H1 (cell line): Measurements from ENCODE around the gene SMOC2. TPM values are rescaled to one million over a fixed set of nuclear protein-coding genes. Genes with fewer than 3 reads are reported as not detected.

Source experiments
- CTCF ChIA-PET: fragments of 300-600 bp; sonication (Branson Sonifier 250); formaldehyde crosslinking; loops from one replicate; lab custom pipeline; 2021; ENCODE audit not compliant: partially characterized antibody; lab: Charles Lee
- POLR2A ChIA-PET: fragments of 300-600 bp; sonication (Branson Sonifier 250); formaldehyde crosslinking; loops from one replicate; lab custom pipeline; 2021; ENCODE audit warnings: inconsistent platforms; ENCODE audit not compliant: partially characterized antibody; lab: Charles Lee
- DNase-seq, 2 experiments: peaks; one replicate each; pipeline versions ENCODE4 v3.0.0 to v3.0.0-alpha.2; 2010 to 2022; ENCODE audit warnings: low spot score in 2 of 2, low read depth in 1 of 2, mixed read lengths in 1 of 2
- FAIRE-seq: peaks from 2 replicates; lab custom pipeline; 2011; peaks lifted over from hg19 to GRCh38; lab: Jason Lieb, UNC
- H2AFZ ChIP-seq: 2 replicates; pipeline ENCODE4 v1.8.1; 2012; ENCODE audit warnings: low read length, inconsistent platforms
- H2AK5ac ChIP-seq: 2 replicates; pipeline ENCODE4 v1.6.1; 2013; ENCODE audit warnings: low read depth, low read length
- H2BK120ac ChIP-seq: replicated peaks from 2 replicates; pipeline ENCODE3; 2013; ENCODE audit warnings: low read depth, low read length, inconsistent platforms
- H2BK12ac ChIP-seq: 2 replicates; pipeline ENCODE4 v1.6.1; 2013; ENCODE audit warnings: low read depth, low read length
- H2BK15ac ChIP-seq: 2 replicates; pipeline ENCODE4 v1.6.1; 2013; ENCODE audit warnings: low read length
- H2BK20ac ChIP-seq: 2 replicates; pipeline ENCODE4 v1.6.1; 2013; ENCODE audit warnings: low read length
- H2BK5ac ChIP-seq: 2 replicates; pipeline ENCODE4 v1.6.1; 2013; ENCODE audit warnings: low read depth, low read length
- H3K14ac ChIP-seq: 2 replicates; pipeline ENCODE4 v1.6.1; 2013; ENCODE audit warnings: inconsistent platforms; ENCODE audit not compliant: insufficient read length
- H3K18ac ChIP-seq: 2 replicates; pipeline ENCODE4 v1.6.1; 2013; ENCODE audit warnings: low read length; ENCODE audit errors: extremely low read depth
- H3K23ac ChIP-seq: 2 replicates; pipeline ENCODE4 v1.6.1; 2013; ENCODE audit warnings: inconsistent platforms; ENCODE audit not compliant: insufficient read length
- H3K23me2 ChIP-seq: 2 replicates; pipeline ENCODE4 v1.6.1; 2013; ENCODE audit warnings: low read depth, low read length
- H3K27ac ChIP-seq: 2 replicates; pipeline ENCODE4 v1.6.1; 2011; ENCODE audit warnings: low read depth, low read length, inconsistent platforms
- H3K27me3 ChIP-seq, 4 experiments: replicated peaks in 1 of 4; 1 replicate in 1 of 4; 2 replicates in 3 of 4; pipeline versions ENCODE4 v1.6.1 to v1.8.1; 2011 to 2013; ENCODE audit warnings: low read length in 3 of 4, mild to moderate bottlenecking in 3 of 4, inconsistent platforms in 2 of 4, mixed read lengths in 2 of 4, moderate library complexity in 1 of 4; ENCODE audit not compliant: control insufficient read depth in 3 of 4, insufficient read depth in 3 of 4; ENCODE audit errors: extremely low read depth in 1 of 4
- H3K36me3 ChIP-seq, 4 experiments: 2 replicates each; pipeline versions ENCODE4 v1.6.1 to v1.8.1; 2011 to 2013; ENCODE audit warnings: mild to moderate bottlenecking in 4 of 4, low read length in 3 of 4, moderate library complexity in 2 of 4, control low read depth in 1 of 4, inconsistent platforms in 1 of 4; ENCODE audit not compliant: insufficient read depth in 4 of 4, control insufficient read depth in 2 of 4
- H3K4ac ChIP-seq: replicated peaks from 2 replicates; pipeline ENCODE3; 2013; ENCODE audit warnings: low read length, low read depth, mixed read lengths, inconsistent platforms; ENCODE audit not compliant: insufficient read length
- H3K4me1 ChIP-seq, 4 experiments: replicated peaks in 1 of 4; 1 replicate in 1 of 4; 2 replicates in 3 of 4; pipeline versions ENCODE4 v1.6.1 to v1.8.1; 2011 to 2013; ENCODE audit warnings: low read length in 3 of 4, inconsistent platforms in 2 of 4, mixed read lengths in 1 of 4; ENCODE audit not compliant: insufficient read depth in 4 of 4, control insufficient read depth in 3 of 4
- H3K4me2 ChIP-seq, 2 experiments: 2 replicates each; pipeline versions ENCODE4 v1.6.1 to v1.8.1; 2011 to 2013; ENCODE audit warnings: low read depth in 2 of 2, low read length in 2 of 2, control low read depth in 1 of 2, inconsistent platforms in 1 of 2, mild to moderate bottlenecking in 1 of 2; ENCODE audit not compliant: insufficient read depth in 1 of 2
- H3K4me3 ChIP-seq, 4 experiments: fragments of 200-600, 300-600 bp in 1 of 4; sonication (generic), shearing (Covaris generic), sonication (Bioruptor Twin) in 1 of 4; 2 replicates each; pipeline versions ENCODE4 v1.5.1 to v1.8.1; 2011 to 2016; ENCODE audit warnings: low read length in 4 of 4, low read depth in 3 of 4, control low read depth in 2 of 4, inconsistent platforms in 2 of 4, mild to moderate bottlenecking in 2 of 4, mixed read lengths in 1 of 4, moderate library complexity in 1 of 4; ENCODE audit not compliant: insufficient read depth in 2 of 4; ENCODE audit errors: extremely low read depth in 1 of 4
- H3K56ac ChIP-seq: replicated peaks from 2 replicates; pipeline ENCODE3; 2013; ENCODE audit warnings: low read depth, mild to moderate bottlenecking, mixed read lengths, low read length, inconsistent platforms; ENCODE audit not compliant: insufficient read length
- H3K79me1 ChIP-seq: 2 replicates; pipeline ENCODE4 v1.6.1; 2013; ENCODE audit warnings: low read depth, low read length, control low read depth
- H3K79me2 ChIP-seq, 2 experiments: 2 replicates each; pipeline versions ENCODE4 v1.6.1 to v1.8.1; 2012 to 2013; ENCODE audit warnings: low read length in 2 of 2, mild to moderate bottlenecking in 2 of 2, inconsistent platforms in 1 of 2; ENCODE audit not compliant: insufficient read depth in 2 of 2, control insufficient read depth in 1 of 2
- H3K9ac ChIP-seq, 4 experiments: replicated peaks in 1 of 4; 1 replicate in 1 of 4; 2 replicates in 3 of 4; pipeline versions ENCODE4 v1.6.1 to v1.8.1; 2011 to 2013; ENCODE audit warnings: low read depth in 3 of 4, low read length in 3 of 4, control low read depth in 2 of 4, mild to moderate bottlenecking in 2 of 4, moderate library complexity in 2 of 4, inconsistent platforms in 1 of 4; ENCODE audit errors: extremely low read depth in 1 of 4
- H3K9me3 ChIP-seq, 2 experiments: 2 replicates each; pipeline versions ENCODE4 v1.6.1 to v1.8.1; 2012 to 2013; ENCODE audit warnings: mild to moderate bottlenecking in 2 of 2, moderate library complexity in 2 of 2, control low read depth in 1 of 2, inconsistent platforms in 1 of 2, low read depth in 1 of 2, low read length in 1 of 2, mixed read lengths in 1 of 2; ENCODE audit not compliant: insufficient read depth in 2 of 2
- H4K20me1 ChIP-seq, 2 experiments: replicated peaks in 1 of 2; 2 replicates each; pipeline versions ENCODE3 to v1.8.1; 2011 to 2013; ENCODE audit warnings: inconsistent platforms in 2 of 2, low read length in 2 of 2, mild to moderate bottlenecking in 1 of 2; ENCODE audit not compliant: insufficient read depth in 2 of 2, control insufficient read depth in 1 of 2
- H4K5ac ChIP-seq: 2 replicates; pipeline ENCODE4 v1.6.1; 2013; ENCODE audit warnings: low read length, low read depth, mixed read lengths, inconsistent platforms; ENCODE audit not compliant: insufficient read length
- H4K8ac ChIP-seq: 2 replicates; pipeline ENCODE4 v1.8.0; 2013; ENCODE audit warnings: mild to moderate bottlenecking, moderate library complexity, low read length, inconsistent platforms; ENCODE audit not compliant: insufficient read depth; ENCODE audit errors: extremely low read depth
- H4K91ac ChIP-seq: replicated peaks from 2 replicates; pipeline ENCODE3; 2013; ENCODE audit warnings: low read length, mixed read lengths, inconsistent platforms; ENCODE audit not compliant: insufficient read length
- CBX5 ChIP-seq: fragments of 300-800, 300-1000 bp; sonication (generic); IDR thresholded peaks from 2 replicates; pipeline ENCODE4 v1.7.1; 2016; ENCODE audit warnings: antibody characterized with exemption, low read length, low read depth
- CREB1 ChIP-seq: IDR thresholded peaks from 2 replicates; pipeline ENCODE4 v1.6.1; 2012; ENCODE audit warnings: inconsistent platforms
- E2F6 ChIP-seq: IDR thresholded peaks from 2 replicates; pipeline ENCODE4 v1.6.1; 2012; ENCODE audit warnings: inconsistent platforms
- MAFK ChIP-seq: IDR thresholded peaks from 2 replicates; pipeline ENCODE4 v1.6.1; 2012; ENCODE audit warnings: low read depth, mild to moderate bottlenecking, improper control_type of control experiment, low read length
- PHF8 ChIP-seq: fragments of 200-600 bp; sonication (generic); conservative IDR thresholded peaks from 2 replicates; pipeline ENCODE4 v1.7.1; 2012; ENCODE audit warnings: low read depth, mild to moderate bottlenecking, inconsistent platforms, low read length, moderate library complexity
- POLR2A ChIP-seq, 2 experiments: IDR thresholded peaks; 1 replicate in 1 of 2; 2 replicates in 1 of 2; pipeline ENCODE4 v1.6.1; 2011; ENCODE audit warnings: low read depth in 2 of 2, low read length in 2 of 2, mild to moderate bottlenecking in 2 of 2; ENCODE audit errors: control extremely low read depth in 1 of 2
- RAD21 ChIP-seq, 2 experiments: IDR thresholded peaks in 1 of 2; conservative IDR thresholded peaks in 1 of 2; 2 replicates each; pipeline ENCODE4 v1.6.1; 2011; ENCODE audit warnings: low read depth in 2 of 2, low read length in 2 of 2, improper control_type of control experiment in 1 of 2, inconsistent platforms in 1 of 2, mild to moderate bottlenecking in 1 of 2, moderate library complexity in 1 of 2
- SP2 ChIP-seq: IDR thresholded peaks from 2 replicates; pipeline ENCODE4 v1.6.1; 2012; ENCODE audit warnings: mild to moderate bottlenecking, low read length, inconsistent platforms
- WGBS, 2 experiments: shearing (Covaris generic) in 1 of 2; methylation state at CpG; one replicate each; pipeline versions ENCODE4 v1.1.6 to v1.1.7; 2013 to 2015; ENCODE audit warnings: low lambda C conversion rate in 2 of 2, mixed read lengths in 2 of 2, inconsistent platforms in 1 of 2, low coverage in 1 of 2, missing lambda C conversion rate in 1 of 2; ENCODE audit not compliant: insufficient replicate concordance in 2 of 2, insufficient coverage in 1 of 2, insufficient read length in 1 of 2; ENCODE audit errors: extremely low coverage in 1 of 2, missing lambda C conversion rate in 1 of 2; 5-methylcytosine and 5-hydroxymethylcytosine counted together
- polyA plus RNA-seq, 7 experiments: library from polyadenylated mRNA; depleted of rRNA in 3 of 7; stranded (reverse) in 5 of 7; unstranded in 2 of 7; fragments of >200 nt in 5 of 7; fragments of 200-250 nt in 2 of 7; gene quantifications; 1 replicate in 5 of 7; 2 replicates in 1 of 7; 4 replicates in 1 of 7; pipeline versions ENCODE4 v1.2.1 to v1.2.3, GENCODE V29; 2011 to 2013; ENCODE audit warnings: missing spikeins in 2 of 7, mixed read lengths in 2 of 7
- total RNA-seq: library from RNA; stranded (reverse); fragmentation: NEBNext Ultra II Directional; extraction: Animal tissue kit (Norgen Biotek cat#: 25700); gene quantifications from 2 replicates; pipeline ENCODE4 v1.2.1, GENCODE V29; 2021
- TF ChIP-seq, protein P1 (sequence below), 3 experiments: IDR thresholded peaks; 1 replicate in 2 of 3; 2 replicates in 1 of 3; pipeline versions ENCODE4 v1.5.1 to v1.6.1; 2011; ENCODE audit warnings: low read length in 3 of 3, mild to moderate bottlenecking in 3 of 3, inconsistent platforms in 2 of 3, low read depth in 1 of 3, moderate library complexity in 1 of 3; ENCODE audit not compliant: insufficient read depth in 1 of 3; ENCODE audit errors: control extremely low read depth in 1 of 3
- TF ChIP-seq, protein P2 (sequence below): IDR thresholded peaks from 2 replicates; pipeline ENCODE4 v1.6.1; 2012; ENCODE audit warnings: inconsistent platforms

Gene SMOC2
- total and polyA plus RNA-seq, 2 of the 8 experiments (the other 6 are each of a cell fraction or from before 2014, with no cell fraction given), result 7.7 to 8.5 TPM

- Histone ChIP-seq H2AK5ac (no peak overlapping the region), H3K56ac (no peak overlapping the region), H3K4me3 (no peak overlapping the region), H3K79me2 (no peaks in the 10 kb centered on the region), H2AFZ (no peak overlapping the region), H4K91ac (no peak overlapping the region), H3K9me3 (no peaks in the 10 kb centered on the region), H2BK12ac (no peak overlapping the region), H2BK20ac (no peak overlapping the region), H4K8ac (no peak overlapping the region), H3K4me1 (peaks cover 0 to 3% (median 2%) of the 10 kb centered on the region in 4 experiments; a peak in 2 of 7 replicates), H3K27me3 (no peaks in the 10 kb centered on the region), H3K23ac (no peak overlapping the region), H3K27ac (no peak overlapping the region), H4K5ac (no peak overlapping the region), H3K36me3 (peaks cover 0 to 3% (median 0%) of the 10 kb centered on the region in 4 experiments; a peak in 1 of 8 replicates), H3K9ac (no peak overlapping the region), H3K18ac (no peak overlapping the region), H2BK120ac (no peak overlapping the region), H3K4me2 (no peak overlapping the region), H2BK5ac (no peak overlapping the region), H3K4ac (no peak overlapping the region), H3K14ac (no peak overlapping the region), H4K20me1 (no peaks in the 10 kb centered on the region), H3K79me1 (no peaks in the 10 kb centered on the region), H2BK15ac (no peak overlapping the region; the same call in 1 of the 2 replicates), H3K23me2 (no peaks in the 10 kb centered on the region)
- no peak for FAIRE-seq
- ChIA-PET POLR2A (no interaction called here), CTCF (interaction anchor here (3.9 kb wide), 1 partner anchor 12 kb away, joined by 19 read pairs; no protein-coding TSS in a partner anchor)
- no peak for TF ChIP-seq SP2
- TF ChIP-seq POLR2A (IDR thresholded peaks at IDR 0.05; ENCODE audit: control extremely low read depth in 1 of 2, low read depth in 2 of 2, low read length in 2 of 2), result no peak
- TF ChIP-seq CBX5, result no peak
- TF ChIP-seq, protein P1, sequence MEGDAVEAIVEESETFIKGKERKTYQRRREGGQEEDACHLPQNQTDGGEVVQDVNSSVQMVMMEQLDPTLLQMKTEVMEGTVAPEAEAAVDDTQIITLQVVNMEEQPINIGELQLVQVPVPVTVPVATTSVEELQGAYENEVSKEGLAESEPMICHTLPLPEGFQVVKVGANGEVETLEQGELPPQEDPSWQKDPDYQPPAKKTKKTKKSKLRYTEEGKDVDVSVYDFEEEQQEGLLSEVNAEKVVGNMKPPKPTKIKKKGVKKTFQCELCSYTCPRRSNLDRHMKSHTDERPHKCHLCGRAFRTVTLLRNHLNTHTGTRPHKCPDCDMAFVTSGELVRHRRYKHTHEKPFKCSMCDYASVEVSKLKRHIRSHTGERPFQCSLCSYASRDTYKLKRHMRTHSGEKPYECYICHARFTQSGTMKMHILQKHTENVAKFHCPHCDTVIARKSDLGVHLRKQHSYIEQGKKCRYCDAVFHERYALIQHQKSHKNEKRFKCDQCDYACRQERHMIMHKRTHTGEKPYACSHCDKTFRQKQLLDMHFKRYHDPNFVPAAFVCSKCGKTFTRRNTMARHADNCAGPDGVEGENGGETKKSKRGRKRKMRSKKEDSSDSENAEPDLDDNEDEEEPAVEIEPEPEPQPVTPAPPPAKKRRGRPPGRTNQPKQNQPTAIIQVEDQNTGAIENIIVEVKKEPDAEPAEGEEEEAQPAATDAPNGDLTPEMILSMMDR (IDR thresholded peaks at IDR 0.05; ENCODE audit: control extremely low read depth in 1 of 3, insufficient read depth in 1 of 3, low read depth in 1 of 3, low read length in 3 of 3), result no peak
- no peak for TF ChIP-seq PHF8
- TF ChIP-seq RAD21 (IDR thresholded peaks at IDR 0.05 in 1 of 2, conservative IDR thresholded peaks at IDR 0.05 in 1 of 2; ENCODE audit: low read depth in 2 of 2, low read length in 2 of 2), result 0 out of 4 replicates have a peak, but pooled peaks of 1 of the 2 experiments have one; percentile 13
- TF ChIP-seq E2F6, result peak; percentile 66
- no peak for TF ChIP-seq CREB1
- peak; percentile 8; the same call in 1 of the 2 replicates for TF ChIP-seq MAFK
- TF ChIP-seq, protein P2, sequence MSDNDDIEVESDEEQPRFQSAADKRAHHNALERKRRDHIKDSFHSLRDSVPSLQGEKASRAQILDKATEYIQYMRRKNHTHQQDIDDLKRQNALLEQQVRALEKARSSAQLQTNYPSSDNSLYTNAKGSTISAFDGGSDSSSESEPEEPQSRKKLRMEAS, result peak; percentile 65
- 80% methylated on average over 13 of the region's 13 CpGs; no CpG with 5 or more reads in 1 of the 2 experiments for WGBS, 2 experiments
- peak in 1 of 2 experiments; percentile 64 for DNase-seq
Observed at GRCh38 chr6:168524571-168525001, 83.6 kb downstream of the SMOC2 start.
